MCF 10A (cell line): ENCODE measurements around the gene MRPS6. TPM values are rescaled to one million over a fixed set of nuclear protein-coding genes. Genes with fewer than 3 reads are reported as not detected.

Source experiments
- BruUV-seq: library from RNA; stranded (reverse); fragments of 400-500 nt; replicated peaks from 2 replicates; lab custom pipeline; 2021; lab: Mats Ljungman, UMichigan
- CTCF ChIA-PET: fragments of 300-600 bp; sonication (Branson Sonifier 250); formaldehyde crosslinking; extraction: SDS; loops from one replicate; lab custom pipeline; 2021; ENCODE audit warnings: antibody characterized with exemption, inconsistent platforms; lab: Yijun Ruan, JAX
- POLR2A ChIA-PET: fragments of 300-600, 350-650 bp; sonication (Branson Sonifier 250); formaldehyde crosslinking; extraction: SDS; loops from one replicate; lab custom pipeline; 2020; ENCODE audit warnings: antibody characterized with exemption, inconsistent platforms; lab: Yijun Ruan, JAX
- DNase-seq: peaks from one replicate; pipeline ENCODE4 v3.0.0-alpha.2; 2018; ENCODE audit not compliant: unreplicated experiment
- H3K27ac Mint-ChIP-seq: one replicate; pipeline ENCODE4 v1.8.0; 2022; ENCODE audit warnings: mild to moderate bottlenecking, low read depth, mixed read lengths; ENCODE audit not compliant: unreplicated experiment
- H3K27me3 Mint-ChIP-seq: one replicate; pipeline ENCODE4 v1.8.0; 2022; ENCODE audit warnings: mixed read lengths; ENCODE audit not compliant: insufficient read depth, unreplicated experiment
- H3K36me3 Mint-ChIP-seq: one replicate; pipeline ENCODE4 v1.8.0; 2022; ENCODE audit warnings: mild to moderate bottlenecking, moderate library complexity, mixed read lengths; ENCODE audit not compliant: insufficient read depth, unreplicated experiment
- H3K4me1 Mint-ChIP-seq: one replicate; pipeline ENCODE4 v1.8.0; 2022; ENCODE audit warnings: mixed read lengths; ENCODE audit not compliant: insufficient read depth, unreplicated experiment
- H3K4me3 Mint-ChIP-seq: one replicate; pipeline ENCODE4 v1.8.0; 2022; ENCODE audit warnings: mild to moderate bottlenecking, moderate library complexity, mixed read lengths; ENCODE audit not compliant: unreplicated experiment
- H3K9me3 Mint-ChIP-seq: one replicate; pipeline ENCODE4 v1.8.0; 2022; ENCODE audit warnings: mixed read lengths; ENCODE audit not compliant: unreplicated experiment
- CTCF ChIP-seq: fragments of 200-600 bp; IDR thresholded peaks from one replicate; pipeline ENCODE4 v1.8.0; 2022; ENCODE audit warnings: antibody characterized with exemption, mild to moderate bottlenecking; ENCODE audit not compliant: unreplicated experiment
- intact Hi-C: fragments of 100-400 bp; cut with micrococcal nuclease; formaldehyde crosslinking; loops from 2 replicates; pipeline ENCODE4 v1.14.1; 2022
- total RNA-seq: library from RNA; stranded (reverse); gene quantifications from 2 replicates; pipeline ENCODE4 v1.2.3, GENCODE V29; 2022

The MRPS6 gene
- total RNA-seq, 1 experiment from 2014 or later: 86.0 TPM

- intact Hi-C loops: no loop called here
- H3K4me3 Mint-ChIP-seq: no peak overlapping the region
- no peak overlapping the region for H3K27ac Mint-ChIP-seq
- no peak for DNase-seq
- peaks cover 5% of the 10 kb centered on the region for H3K36me3 Mint-ChIP-seq
- POLR2A ChIA-PET: no interaction called here
- H3K27me3 Mint-ChIP-seq: no peaks in the 10 kb centered on the region
- CTCF ChIA-PET: no interaction called here
- no TSS peak for BruUV-seq
- no peaks in the 10 kb centered on the region for H3K9me3 Mint-ChIP-seq
- peaks cover 5% of the 10 kb centered on the region for H3K4me1 Mint-ChIP-seq
- TF ChIP-seq CTCF: no peak
These were observed 84.1 kb downstream of the MRPS6 start for GRCh38 chr21:34157521-34157920.

GRCh38 chr21:34158866-34159835 is 85.8 kb downstream of the MRPS6 start:
- DNase-seq: no peak
- ChIA-PET POLR2A (interaction anchor here (0.6 to 0.7 kb wide), 2 partner anchors 7 to 113 kb away, joined by 3 to 5 read pairs; no protein-coding TSS in a partner anchor), CTCF (interaction anchor here (0.7 kb wide), 1 partner anchor 42 kb away, joined by 3 read pairs; no protein-coding TSS in a partner anchor)
- no peaks in the 10 kb centered on the region for H3K27me3 Mint-ChIP-seq
- no peaks in the 10 kb centered on the region for H3K4me1 Mint-ChIP-seq
- TF ChIP-seq CTCF: no peak
- BruUV-seq: no TSS peak
- peaks cover under 1% of the 10 kb centered on the region for H3K9me3 Mint-ChIP-seq
- intact Hi-C loops: no loop called here
- H3K27ac Mint-ChIP-seq: no peak overlapping the region
- no peak overlapping the region for H3K4me3 Mint-ChIP-seq
- peaks cover 5% of the 10 kb centered on the region for H3K36me3 Mint-ChIP-seq

GRCh38 chr21:34166468-34166867 is 93.1 kb downstream of the MRPS6 start:
- Mint-ChIP-seq H3K27me3 (no peaks in the 10 kb centered on the region), H3K4me3 (no peak overlapping the region), H3K4me1 (no peaks in the 10 kb centered on the region), H3K9me3 (peaks cover 23% of the 10 kb centered on the region), H3K27ac (no peak overlapping the region), H3K36me3 (peaks cover 6% of the 10 kb centered on the region)
- ChIA-PET CTCF (no interaction called here), POLR2A (interaction anchor here (0.6 to 0.7 kb wide), 2 partner anchors 8 to 154 kb away, joined by 3 to 5 read pairs; no protein-coding TSS in a partner anchor)
- no TSS peak for BruUV-seq
- DNase-seq: no peak
- TF ChIP-seq CTCF: no peak
- intact Hi-C loops: no loop called here

GRCh38 chr21:34170886-34171285 is 97.5 kb downstream of the MRPS6 start:
- BruUV-seq: no TSS peak
- intact Hi-C loops: no loop called here
- Mint-ChIP-seq H3K27me3 (no peaks in the 10 kb centered on the region), H3K27ac (no peak overlapping the region), H3K36me3 (peaks cover 6% of the 10 kb centered on the region), H3K9me3 (peaks cover 43% of the 10 kb centered on the region), H3K4me3 (no peak overlapping the region), H3K4me1 (no peaks in the 10 kb centered on the region)
- TF ChIP-seq CTCF: no peak
- CTCF ChIA-PET: no interaction called here
- POLR2A ChIA-PET: no interaction called here
- no peak for DNase-seq
